CD4-positive, alpha-beta T cell (primary cell): ENCODE measurements around the gene MRPS34. TPM values are rescaled to one million over a fixed set of nuclear protein-coding genes. Genes with fewer than 3 reads are reported as not detected.

Experiments
- ATAC-seq: fragments of 200-7000 bp; cut with Tn5 transposase; one replicate; pipeline ENCODE4 v1.10.0; 2022; ENCODE audit warnings: mild to moderate bottlenecking; ENCODE audit not compliant: poor library complexity
- CTCF ChIA-PET: fragments of 350-600 bp; sonication (Branson Sonifier 250); formaldehyde crosslinking; loops from one replicate; lab custom pipeline; 2021; ENCODE audit warnings: antibody characterized with exemption, inconsistent platforms; lab: Charles Lee
- POLR2A ChIA-PET: fragments of 350-600 bp; sonication (Branson Sonifier 250); formaldehyde crosslinking; loops from one replicate; lab custom pipeline; 2021; ENCODE audit warnings: antibody characterized with exemption, inconsistent platforms; lab: Charles Lee
- DNase-seq, 14 experiments: peaks; one replicate each; pipeline ENCODE4 v3.0.0-alpha.2; 2013 to 2020; ENCODE audit warnings: mixed read lengths in 2 of 14
- H3K27ac ChIP-seq, 2 donors: one replicate each; pipeline versions ENCODE4 v1.5.1 to v1.7.0; 2013; ENCODE audit warnings: low read length in 2 of 2, low read depth in 1 of 2, mild to moderate bottlenecking in 1 of 2
- H3K27me3 ChIP-seq, 2 experiments: 1 replicate in 1 of 2; 2 replicates in 1 of 2; pipeline versions ENCODE4 v1.6.1 to v1.7.0; 2013; ENCODE audit warnings: low read length in 2 of 2, control low read depth in 1 of 2, mild to moderate bottlenecking in 1 of 2, moderate library complexity in 1 of 2; ENCODE audit not compliant: insufficient read depth in 2 of 2, control insufficient read depth in 1 of 2
- H3K36me3 ChIP-seq: one replicate; pipeline ENCODE4 v1.6.1; 2013; ENCODE audit warnings: low read length, control low read depth; ENCODE audit not compliant: insufficient read depth
- H3K4me1 ChIP-seq: one replicate; pipeline ENCODE4 v1.6.1; 2013; ENCODE audit warnings: low read length, control low read depth; ENCODE audit not compliant: insufficient read depth
- H3K4me3 ChIP-seq: one replicate; pipeline ENCODE4 v1.5.1; 2013; ENCODE audit warnings: mild to moderate bottlenecking, low read length, moderate library complexity
- H3K9me3 ChIP-seq, 2 experiments: 1 replicate in 1 of 2; 2 replicates in 1 of 2; pipeline versions ENCODE4 v1.6.1 to v1.7.0; 2013; ENCODE audit warnings: low read length in 2 of 2, mild to moderate bottlenecking in 2 of 2, control low read depth in 1 of 2, moderate library complexity in 1 of 2; ENCODE audit not compliant: control insufficient read depth in 1 of 2, insufficient read depth in 1 of 2
- H3K27ac Mint-ChIP-seq: one replicate; pipeline ENCODE4 v1.8.0; 2020; ENCODE audit warnings: mixed read lengths
- H3K27me3 Mint-ChIP-seq: one replicate; pipeline ENCODE4 v1.8.0; 2021; ENCODE audit warnings: mixed read lengths
- H3K36me3 Mint-ChIP-seq: one replicate; pipeline ENCODE4 v1.8.0; 2021; ENCODE audit warnings: low read depth, mixed read lengths
- H3K4me1 Mint-ChIP-seq: one replicate; pipeline ENCODE4 v1.8.0; 2021; ENCODE audit warnings: low read depth, mixed read lengths
- H3K4me3 Mint-ChIP-seq: one replicate; pipeline ENCODE4 v1.8.0; 2020; ENCODE audit warnings: mild to moderate bottlenecking, mixed read lengths
- H3K9me3 Mint-ChIP-seq: one replicate; pipeline ENCODE4 v1.8.0; 2020; ENCODE audit warnings: mixed read lengths
- CTCF ChIP-seq: fragments of 200-600 bp; IDR thresholded peaks from one replicate; pipeline ENCODE4 v1.8.0; 2022; ENCODE audit warnings: antibody characterized with exemption, mild to moderate bottlenecking
- intact Hi-C, 2 experiments: fragments of 100-400 bp; cut with DNase I in 1 of 2; cut with micrococcal nuclease in 1 of 2; formaldehyde crosslinking; loops; one replicate each; pipeline versions ENCODE4 v1.15.1 to v1.9.0; 2023 to 2025; cut with DNase I, micrococcal nuclease
- total RNA-seq, 174 experiments: library from RNA in 2 of 174; stranded (reverse) in 2 of 174; gene quantifications; one replicate each; pipeline ENCODE4 v1.2.3 and lab custom pipeline; 2021 to 2026

Gene MRPS34
- total RNA-seq, 2 experiments from 2014 or later = 25.5 to 26.9 TPM

GRCh38 chr16:1820096-1820945 lies 47.4 kb upstream of the MRPS34 start:
- Mint-ChIP-seq H3K4me1 (peaks cover 8% of the 10 kb centered on the region), H3K27me3 (no peaks in the 10 kb centered on the region), H3K9me3 (no peaks in the 10 kb centered on the region), H3K36me3 (peaks cover 18% of the 10 kb centered on the region), H3K4me3 (no peak overlapping the region), H3K27ac (no peak overlapping the region)
- Histone ChIP-seq H3K36me3 (peaks cover 65% of the 10 kb centered on the region), H3K4me3 (no peak overlapping the region), H3K27me3 (no peaks in the 10 kb centered on the region), H3K27ac (no peak overlapping the region), H3K4me1 (peaks cover 26% of the 10 kb centered on the region), H3K9me3 (no peaks in the 10 kb centered on the region)
- TF ChIP-seq CTCF = no peak
- ATAC-seq (no peak), DNase-seq (no peak)
- ChIA-PET CTCF (no interaction called here), POLR2A (no interaction called here)
- intact Hi-C loops = no loop called here

DNA sequence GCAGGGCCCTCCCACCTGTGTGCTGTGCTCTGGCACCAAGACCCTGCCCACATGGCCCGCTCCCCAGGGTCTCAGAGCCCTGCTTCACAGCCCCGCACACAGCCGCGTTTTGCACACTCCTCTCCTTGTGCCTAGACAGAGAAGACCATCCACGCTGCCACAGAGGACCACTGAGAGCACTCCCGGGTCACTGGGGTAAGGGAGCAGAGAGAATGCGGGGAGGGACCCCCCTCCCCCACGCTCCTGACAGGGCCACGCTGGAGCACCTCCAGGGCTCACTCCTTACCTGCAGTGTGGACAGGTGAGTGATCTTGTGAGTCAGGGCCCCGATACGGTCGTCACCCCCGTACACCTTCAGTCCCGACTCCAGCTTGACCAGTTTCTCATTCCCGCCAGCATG lies 46.7 kb upstream of the MRPS34 start:
- H3K27ac Mint-ChIP-seq = no peak overlapping the region
- CTCF ChIA-PET = no interaction called here

GRCh38 chr16:1818873-1819525 lies 46.1 kb upstream of the MRPS34 start:
- Mint-ChIP-seq H3K27ac (no peak overlapping the region), H3K4me3 (no peak overlapping the region), H3K9me3 (no peaks in the 10 kb centered on the region), H3K4me1 (no peaks in the 10 kb centered on the region), H3K27me3 (no peaks in the 10 kb centered on the region), H3K36me3 (peaks cover 24% of the 10 kb centered on the region)
- Histone ChIP-seq H3K4me3 (no peak overlapping the region), H3K27me3 (no peaks in the 10 kb centered on the region), H3K36me3 (peaks cover 66% of the 10 kb centered on the region), H3K4me1 (peaks cover 13% of the 10 kb centered on the region), H3K27ac (no peak overlapping the region), H3K9me3 (no peaks in the 10 kb centered on the region)
- CTCF ChIA-PET = no interaction called here
- ATAC-seq (no peak), DNase-seq (no peak)
- intact Hi-C loops = no loop called here
- POLR2A ChIA-PET = no interaction called here
- no peak for TF ChIP-seq CTCF

More for the DNA sequence above, 46.7 kb upstream of the MRPS34 start:
- peaks cover 3% of the 10 kb centered on the region for H3K4me1 Mint-ChIP-seq
- ATAC-seq (no peak), DNase-seq (no peak)
- no peaks in the 10 kb centered on the region for H3K9me3 Mint-ChIP-seq
- POLR2A ChIA-PET = no interaction called here
- intact Hi-C loops = no loop called here
- H3K27me3 ChIP-seq = no peaks in the 10 kb centered on the region
- peaks cover 19% of the 10 kb centered on the region for H3K4me1 ChIP-seq
- no peak for TF ChIP-seq CTCF
- H3K27ac ChIP-seq = no peak overlapping the region
- no peaks in the 10 kb centered on the region for H3K27me3 Mint-ChIP-seq
- H3K4me3 Mint-ChIP-seq = no peak overlapping the region
- peaks cover 24% of the 10 kb centered on the region for H3K36me3 Mint-ChIP-seq
- peaks cover 65% of the 10 kb centered on the region for H3K36me3 ChIP-seq
- H3K9me3 ChIP-seq = no peaks in the 10 kb centered on the region
- no peak overlapping the region for H3K4me3 ChIP-seq
